Brain microvascular endothelial cell (primary cell): ENCODE results near the gene ISG20.
A peak's percentile ranks its signal among the peaks of the same experiment; 100 is the strongest.

Experiments
- DNase-seq: peaks from one replicate; pipeline ENCODE4 v3.0.0-alpha.2; 2020
- H3K27ac ChIP-seq: fragments of 250-450 bp; sonication (Bioruptor Pico); 2 replicates; pipeline ENCODE4 v1.5.1; 2020; ENCODE audit warnings: mild to moderate bottlenecking, moderate library complexity
- H3K27me3 ChIP-seq: fragments of 250-450 bp; sonication (Bioruptor Pico); replicated peaks from 2 replicates; pipeline ENCODE4 v1.5.1; 2020; ENCODE audit warnings: mild to moderate bottlenecking
- H3K36me3 ChIP-seq: fragments of 250-450 bp; sonication (Bioruptor Pico); replicated peaks from 2 replicates; pipeline ENCODE4 v1.5.1; 2020; ENCODE audit warnings: mild to moderate bottlenecking
- H3K4me3 ChIP-seq: 2 replicates; pipeline ENCODE4 v1.5.1; 2011; ENCODE audit warnings: low read depth, mild to moderate bottlenecking, control low read depth, low read length, moderate library complexity
- CTCF ChIP-seq: IDR thresholded peaks from 2 replicates; pipeline ENCODE4 v1.5.1; 2011; ENCODE audit warnings: low read depth, mild to moderate bottlenecking, moderate library complexity, low read length, control low read depth, inconsistent platforms; ENCODE audit errors: missing control alignments
- in situ Hi-C: cut with HindIII; loops from 2 replicates; pipeline ENCODE4 v1.10.0; 2017; ENCODE audit warnings: low sequenced_read_pairs, low pct_ligation_motif_present

ISG20 gene

DNA sequence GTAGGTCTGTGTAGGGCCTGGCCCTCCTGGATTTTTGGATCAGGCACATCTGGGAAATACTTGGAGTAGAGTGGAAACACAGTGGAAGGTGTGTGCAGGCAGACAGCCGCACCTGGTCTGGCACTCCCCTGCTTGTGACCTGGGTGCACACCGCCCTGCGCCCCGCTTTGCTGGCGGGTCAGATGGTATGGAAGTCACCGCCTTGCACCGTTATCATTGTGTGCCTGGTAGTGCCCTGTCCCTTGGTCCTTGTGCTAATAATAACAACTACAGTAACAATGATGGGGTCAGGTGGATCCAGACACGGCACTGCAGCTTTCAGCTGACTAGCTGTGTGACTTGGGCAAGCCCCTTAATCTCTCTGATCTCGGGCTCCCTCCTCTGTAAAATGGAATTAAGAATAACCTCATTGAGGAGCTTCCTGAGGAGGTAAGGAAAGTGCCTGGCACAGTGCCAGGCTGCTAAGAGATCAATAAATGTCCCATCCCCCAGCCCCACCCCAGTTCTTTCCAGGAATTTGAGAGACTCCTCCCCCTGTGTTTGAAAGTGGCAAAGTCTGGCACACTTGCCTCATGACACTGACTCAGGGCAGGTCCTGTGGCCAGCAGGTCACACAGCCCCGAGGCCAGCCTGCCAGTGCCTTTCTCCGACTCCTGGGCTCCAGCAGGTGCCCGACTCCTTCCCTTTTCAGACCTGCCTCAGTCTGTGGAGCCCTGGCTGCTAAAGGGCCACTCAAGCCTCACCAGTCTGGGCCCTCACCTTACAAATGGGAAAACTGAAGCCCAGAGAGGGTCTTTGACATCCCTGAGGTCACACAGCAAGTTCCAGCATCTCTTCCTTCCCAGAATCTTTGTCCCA lies 9.8 kb downstream of the ISG20 start:
- Histone ChIP-seq H3K4me3 (no peak overlapping the region), H3K27me3 (no peaks in the 10 kb centered on the region), H3K36me3 (no peaks in the 10 kb centered on the region), H3K27ac (peak overlapping the region; percentile 86)
- TF ChIP-seq CTCF, result no peak
- in situ Hi-C loops, result no loop called here
- no peak for DNase-seq

GRCh38 chr15:88649286-88649733 lies 10.5 kb downstream of the ISG20 start:
- Histone ChIP-seq H3K36me3 (no peaks in the 10 kb centered on the region), H3K27me3 (no peaks in the 10 kb centered on the region)
- DNase-seq, result peak; percentile 91

GRCh38 chr15:88649753-88650551 lies 11.1 kb downstream of the ISG20 start:
- Histone ChIP-seq H3K4me3 (no peak overlapping the region), H3K27me3 (no peaks in the 10 kb centered on the region), H3K27ac (peak overlapping the region; percentile 86), H3K36me3 (no peaks in the 10 kb centered on the region)
- no peak for DNase-seq
- no peak for TF ChIP-seq CTCF
- in situ Hi-C loops, result loop anchor here (25.0 kb wide), 1 partner anchor 162 kb away; the partner anchor contains the start of gene ACAN

More at GRCh38 chr15:88649286-88649733, 10.5 kb downstream of the ISG20 start:
- in situ Hi-C loops, result no loop called here
- TF ChIP-seq CTCF, result no peak
- Histone ChIP-seq H3K4me3 (no peak overlapping the region), H3K27ac (peak overlapping the region; percentile 86)

GRCh38 chr15:88650556-88650955 lies 11.7 kb downstream of the ISG20 start:
- H3K27me3 ChIP-seq, result no peaks in the 10 kb centered on the region
- H3K36me3 ChIP-seq, result no peaks in the 10 kb centered on the region
- no peak overlapping the region for H3K27ac ChIP-seq
- H3K4me3 ChIP-seq, result no peak overlapping the region
- no peak for DNase-seq
- TF ChIP-seq CTCF, result no peak
- in situ Hi-C loops, result loop anchor here (25.0 kb wide), 1 partner anchor 162 kb away; the partner anchor contains the start of gene ACAN

GRCh38 chr15:88651136-88651732 lies 12.4 kb downstream of the ISG20 start:
- Histone ChIP-seq H3K27me3 (no peaks in the 10 kb centered on the region), H3K36me3 (no peaks in the 10 kb centered on the region), H3K4me3 (no peak overlapping the region), H3K27ac (no peak overlapping the region)
- DNase-seq, result no peak
- no peak for TF ChIP-seq CTCF
- in situ Hi-C loops, result loop anchor here (25.0 kb wide), 1 partner anchor 161 kb away; the partner anchor contains the start of gene ACAN
